ENCODE data around the gene PLCB1.

The PLCB1 gene

DNA sequence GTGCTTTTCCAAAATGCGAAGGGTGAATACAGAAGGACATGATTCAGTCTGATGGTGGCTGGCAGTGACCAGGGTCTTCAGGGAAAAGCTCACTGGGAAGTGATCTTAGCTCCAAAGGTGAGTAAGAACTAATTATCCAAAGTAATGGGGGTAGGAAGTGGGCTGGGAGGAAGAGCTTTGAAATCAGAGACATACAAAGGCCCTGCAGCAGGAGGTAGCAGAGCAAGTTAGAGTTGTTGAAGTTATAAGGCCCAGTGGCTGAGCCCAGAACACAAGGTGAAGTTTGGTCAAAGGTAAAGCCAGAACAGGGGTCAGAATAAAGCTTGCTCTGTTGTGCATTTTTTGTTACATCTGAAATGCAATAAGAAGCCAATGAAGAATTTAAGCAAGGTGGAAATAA, 81.2 kb downstream of the PLCB1 start:
- DNase-seq = no peak

DNA sequence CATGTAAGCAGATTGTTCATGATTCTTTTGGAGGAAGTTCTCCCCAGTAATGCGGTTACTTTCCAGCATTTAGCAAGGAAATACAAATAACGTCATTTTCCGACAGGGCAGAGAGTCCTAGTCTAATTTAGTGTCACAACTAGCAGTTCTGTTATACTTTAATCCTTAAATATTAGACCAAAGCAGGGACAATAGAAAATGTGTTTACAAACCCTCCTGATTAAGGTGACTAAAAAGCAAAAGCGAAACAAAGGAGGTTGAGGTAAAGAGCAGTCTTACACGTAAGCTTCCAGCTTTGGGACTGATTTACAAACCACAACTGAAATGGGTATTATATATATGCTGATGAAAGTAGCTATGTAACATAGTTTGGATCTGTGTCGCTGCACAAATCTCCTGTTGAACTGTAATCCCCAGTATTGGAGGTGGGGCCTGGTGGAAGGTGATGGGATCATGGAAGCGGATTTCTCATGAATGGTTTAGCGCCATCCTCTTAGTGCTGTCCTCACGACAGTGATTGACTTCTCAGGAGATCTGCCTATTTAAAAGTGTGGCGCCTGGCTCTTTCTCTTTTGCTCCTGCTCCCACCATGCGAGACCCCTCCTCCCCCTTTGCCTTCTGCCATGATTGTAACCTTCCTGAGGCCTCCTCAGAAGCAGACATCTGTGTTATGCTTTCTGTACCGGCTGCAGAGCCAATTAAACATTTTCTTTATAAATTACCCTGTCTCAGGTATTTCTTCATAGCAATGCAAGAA, 81.9 kb downstream of the PLCB1 start:
- DNase-seq = no peak

DNA sequence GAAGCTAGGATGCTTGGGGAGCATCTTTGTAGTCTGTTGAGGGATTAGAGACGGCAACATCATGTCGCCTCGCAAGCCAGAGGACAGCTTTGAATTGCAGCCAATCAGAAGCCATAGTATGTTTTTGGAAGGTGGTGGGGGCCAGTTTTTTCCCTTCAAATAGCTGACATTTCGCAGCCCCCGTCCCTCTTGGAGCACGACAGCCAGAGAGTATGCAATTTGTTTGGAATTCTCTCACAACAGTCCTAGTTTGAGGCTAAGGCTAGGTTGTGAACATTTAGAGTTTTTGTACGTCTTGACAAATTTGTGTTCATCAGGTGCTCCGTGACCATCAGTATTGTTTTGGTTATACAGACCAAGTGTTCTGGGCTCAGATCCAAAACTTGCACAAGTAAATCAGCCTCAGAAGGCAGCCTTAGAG, 83.3 kb downstream of the PLCB1 start:
- DNase-seq = no peak

DNA sequence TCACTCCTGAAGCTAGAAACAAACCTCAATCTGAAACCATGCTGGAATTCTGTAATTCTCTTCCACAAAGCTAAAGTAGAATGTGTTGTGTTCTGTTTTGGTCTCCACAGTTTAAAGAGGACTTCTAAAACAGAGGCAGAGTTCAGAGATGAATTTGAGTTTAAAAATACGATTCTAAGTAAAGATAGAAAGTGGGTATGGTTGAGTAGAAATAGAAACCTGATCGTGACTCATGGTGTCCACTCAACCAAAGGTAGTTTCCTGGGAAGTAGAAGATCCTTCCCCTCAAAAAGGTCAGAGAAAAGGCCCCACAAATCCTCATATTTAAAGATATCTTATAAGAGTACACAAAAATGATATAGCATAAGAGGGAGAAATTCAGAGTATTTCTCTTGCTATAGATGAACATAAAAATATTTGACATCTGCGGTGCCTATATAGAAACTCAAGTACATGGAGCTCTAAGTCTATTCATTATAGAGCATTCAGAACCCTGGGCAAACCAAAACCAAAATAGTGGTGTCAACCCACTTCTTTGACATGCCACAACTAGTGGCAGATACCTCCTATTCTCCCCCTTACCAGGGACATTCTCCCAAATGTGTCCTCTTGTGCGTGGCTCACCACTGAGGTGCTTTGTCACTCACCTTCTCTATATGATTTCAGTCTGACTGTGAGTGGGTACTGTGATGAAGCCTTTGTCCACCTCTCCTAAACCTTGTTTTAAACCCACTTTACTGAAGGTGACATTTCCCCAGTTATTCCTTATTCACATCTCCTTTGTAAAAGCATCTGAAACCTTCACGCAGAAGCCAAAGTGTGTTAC, 84.5 kb downstream of the PLCB1 start:
- DNase-seq = no peak

DNA sequence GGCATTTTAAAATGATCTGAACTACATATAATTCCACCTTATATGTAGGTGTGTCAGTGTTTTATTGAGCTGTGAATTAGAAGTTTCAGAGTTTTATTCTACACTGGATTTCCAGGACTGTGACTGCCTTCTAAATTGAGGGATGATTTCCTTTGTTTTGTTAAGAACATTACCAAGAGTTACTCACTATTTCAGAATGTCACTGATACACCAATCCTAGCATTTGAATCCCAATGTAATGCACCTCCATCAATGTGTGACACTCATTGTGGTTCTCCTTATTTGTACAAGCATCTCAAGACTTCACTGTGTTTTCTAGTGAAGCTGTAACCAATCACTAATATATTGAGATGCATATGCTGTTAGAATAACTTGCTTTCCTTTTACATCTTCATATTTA, 86.8 kb downstream of the PLCB1 start:
- no peak for DNase-seq

DNA sequence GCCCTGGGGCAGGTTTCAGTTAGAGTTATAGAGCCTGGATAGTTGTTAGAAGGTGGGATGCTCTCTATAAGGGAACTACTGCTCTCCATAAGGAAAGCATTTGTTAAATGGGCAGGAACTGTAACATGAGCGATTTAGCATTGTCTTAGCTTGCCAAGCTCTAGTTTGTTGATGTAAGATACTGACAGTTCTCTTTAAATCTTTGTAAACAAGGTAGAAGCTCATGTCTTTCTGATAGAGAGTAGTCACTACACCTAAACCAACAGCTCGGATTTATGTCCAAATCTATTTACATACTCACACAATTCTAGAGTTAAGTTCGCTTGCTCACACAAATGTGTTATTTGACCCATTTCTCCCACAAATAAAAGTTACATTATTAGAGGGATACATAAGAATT, 87.3 kb downstream of the PLCB1 start:
- no peak for DNase-seq

DNA sequence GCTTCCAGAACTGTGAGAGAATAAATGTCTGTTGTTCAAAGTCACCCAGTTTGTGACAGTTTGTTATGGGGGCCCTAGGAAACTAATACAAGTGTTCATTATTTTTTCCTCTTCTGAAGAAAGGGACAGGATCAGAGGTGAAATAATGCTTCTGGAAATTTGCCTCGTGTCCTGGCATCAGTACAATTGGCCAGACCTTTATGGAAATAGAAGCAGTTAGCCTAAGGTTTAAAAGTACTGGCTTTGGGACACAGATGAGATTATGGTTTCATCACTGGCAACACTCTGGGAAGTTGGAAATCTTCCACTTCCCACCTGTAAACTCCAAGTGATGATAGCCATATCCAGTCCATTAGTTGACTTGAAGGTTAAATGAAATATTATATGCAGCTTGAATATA, 88.7 kb downstream of the PLCB1 start:
- no peak for DNase-seq

DNA sequence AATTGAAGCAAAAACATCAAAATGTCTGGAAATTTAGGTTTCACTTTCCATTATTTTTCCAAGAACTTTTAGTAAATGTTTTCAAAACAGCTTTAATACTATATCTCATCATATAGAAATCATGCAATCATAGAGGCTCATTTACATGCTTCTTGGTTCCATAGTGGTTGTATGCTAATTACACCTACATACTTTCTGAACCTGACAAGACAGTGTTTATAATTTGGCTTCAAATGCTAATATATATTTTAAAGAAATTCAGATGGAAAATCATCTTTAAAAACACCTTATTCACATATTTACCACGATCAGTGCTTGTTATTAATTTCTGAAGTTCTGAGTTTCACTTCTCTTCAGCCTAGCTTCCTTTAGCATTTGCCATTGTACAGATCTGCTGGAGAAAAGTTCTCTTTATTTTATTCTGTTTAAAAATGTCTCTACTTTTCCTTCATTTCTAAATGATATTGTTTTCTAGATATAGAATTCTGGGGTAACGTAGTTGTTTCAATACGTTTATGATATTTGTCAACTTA, 89.9 kb downstream of the PLCB1 start:
- DNase-seq = no peak

DNA sequence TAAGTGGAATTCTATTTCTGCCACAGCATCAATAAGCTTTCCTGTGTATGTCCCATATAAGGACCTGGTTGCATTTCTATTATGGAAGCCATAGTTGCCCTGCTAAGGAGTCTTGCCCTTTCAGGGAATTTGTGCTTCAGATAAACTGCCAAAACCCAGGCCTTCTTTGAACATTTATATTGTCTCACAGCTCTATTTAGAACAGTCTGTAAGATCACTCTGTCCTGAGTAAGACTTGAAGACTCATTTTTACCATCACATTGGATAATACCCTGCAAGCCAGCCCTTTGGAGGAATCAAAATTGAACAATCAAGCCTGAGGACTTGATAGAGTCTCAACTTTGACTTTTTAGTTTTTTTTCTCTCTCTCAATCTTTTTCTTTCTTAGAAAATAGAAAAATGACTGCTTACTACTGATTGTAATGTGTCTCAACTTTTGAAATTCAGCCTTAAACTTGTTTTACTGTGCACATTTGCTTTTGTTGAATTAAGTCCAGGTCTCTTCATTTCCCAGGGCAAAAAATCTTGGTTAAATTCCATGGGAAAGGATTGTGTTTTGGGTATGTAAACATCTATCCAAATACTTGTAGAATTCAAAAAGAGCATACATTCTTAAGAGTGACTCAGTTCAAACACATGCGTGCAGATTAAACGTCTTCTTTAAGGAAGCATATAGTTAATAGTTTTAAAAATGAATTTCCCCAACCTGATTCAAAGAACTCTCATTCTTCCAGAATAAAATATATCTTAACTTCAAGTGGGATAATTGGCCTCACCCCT, 91.2 kb downstream of the PLCB1 start:
- no peak for DNase-seq

DNA sequence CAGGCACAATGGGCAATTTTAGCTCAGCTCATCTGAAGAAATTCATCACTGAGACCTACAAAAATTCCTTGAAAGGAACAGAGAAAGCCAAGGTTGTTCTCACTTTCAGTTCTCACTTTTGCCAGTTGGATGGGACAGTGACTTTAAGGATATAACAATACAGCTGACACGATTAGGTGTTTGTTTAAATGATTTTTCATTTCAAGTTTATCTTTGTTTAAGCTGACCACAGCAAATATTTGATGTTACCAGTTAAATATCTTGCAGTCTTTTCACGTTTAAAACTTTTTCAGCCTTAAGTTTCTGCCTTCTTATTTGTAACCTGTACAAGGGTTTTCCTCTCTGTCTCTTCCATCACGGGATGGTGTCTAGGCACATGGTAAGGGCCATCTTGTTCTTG, 93.6 kb downstream of the PLCB1 start:
- no peak for DNase-seq

DNA sequence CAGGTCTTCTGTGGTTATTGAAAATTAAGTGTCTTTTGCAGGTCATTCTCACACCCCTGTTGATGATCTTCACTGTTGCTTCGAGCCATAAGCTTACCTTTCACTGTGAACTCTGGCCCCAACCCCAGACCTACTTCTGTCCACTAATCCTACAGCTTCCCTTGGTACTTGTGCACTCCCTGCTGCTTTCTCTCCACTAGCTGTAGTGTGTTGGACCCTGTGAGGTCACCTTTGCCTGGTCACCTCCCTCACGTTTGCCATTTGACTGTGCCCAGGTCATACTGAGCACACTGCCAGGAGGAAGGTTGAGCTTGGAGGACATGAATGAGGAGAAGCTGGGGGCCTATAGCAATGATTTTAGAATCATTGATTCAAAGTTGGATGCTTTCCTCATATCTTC, 94.0 kb downstream of the PLCB1 start:
- no peak for DNase-seq

DNA sequence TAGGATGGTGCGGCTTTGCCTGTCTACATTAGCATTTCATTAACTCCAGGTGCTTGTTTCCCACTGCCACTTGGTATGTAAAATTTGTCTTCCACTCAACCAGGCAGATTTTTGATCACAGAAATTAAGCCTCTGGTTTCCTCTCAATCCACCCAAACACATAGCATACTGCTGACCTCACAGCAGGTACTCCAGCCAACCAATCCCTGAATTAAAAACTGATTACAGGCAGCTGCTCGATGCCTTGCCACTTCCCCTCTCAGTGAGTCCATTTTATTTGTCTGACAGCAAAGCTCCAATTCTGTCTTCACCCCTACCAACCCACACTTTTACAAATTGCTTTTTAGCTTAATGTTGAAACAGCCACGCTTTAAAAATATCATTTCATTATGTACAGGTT, 95.2 kb downstream of the PLCB1 start:
- no peak for DNase-seq

DNA sequence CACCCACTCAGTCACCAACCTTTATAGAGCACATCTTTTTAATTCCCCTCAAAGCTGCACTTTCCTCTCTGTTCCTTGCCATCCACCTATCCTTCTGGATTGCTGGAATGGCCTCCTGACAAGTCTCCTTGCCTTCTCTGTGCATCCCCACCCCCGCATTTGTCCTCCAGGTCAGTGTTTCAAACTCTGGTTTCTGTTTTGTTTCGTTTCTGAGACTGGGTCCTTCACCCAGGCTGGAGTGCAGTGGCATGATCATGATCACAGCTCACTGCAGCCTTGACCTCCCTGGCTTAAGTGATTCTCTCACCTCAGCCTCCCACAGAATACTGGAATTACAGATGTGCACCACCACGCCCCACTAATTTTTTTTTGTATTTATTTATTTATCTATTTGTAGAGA, 96.2 kb downstream of the PLCB1 start:
- DNase-seq = no peak

DNA sequence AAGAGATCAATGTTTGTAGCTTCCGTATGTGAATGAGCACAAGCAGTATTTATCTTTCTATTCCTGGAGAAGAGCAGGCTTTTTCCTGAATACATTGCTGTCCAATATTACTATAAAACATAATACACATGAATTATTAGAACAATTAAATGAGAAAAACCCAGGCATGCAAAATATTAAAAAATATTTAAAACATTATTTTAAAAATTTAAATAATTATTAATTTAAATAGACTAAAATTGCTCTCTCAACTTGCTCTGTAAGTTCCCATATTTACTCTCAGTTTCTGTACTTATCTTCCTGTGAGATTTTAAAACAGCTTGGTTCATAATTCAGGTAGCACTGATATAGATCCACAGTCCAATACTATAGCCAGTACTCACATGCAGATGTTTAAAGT, 97.0 kb downstream of the PLCB1 start:
- DNase-seq = no peak

DNA sequence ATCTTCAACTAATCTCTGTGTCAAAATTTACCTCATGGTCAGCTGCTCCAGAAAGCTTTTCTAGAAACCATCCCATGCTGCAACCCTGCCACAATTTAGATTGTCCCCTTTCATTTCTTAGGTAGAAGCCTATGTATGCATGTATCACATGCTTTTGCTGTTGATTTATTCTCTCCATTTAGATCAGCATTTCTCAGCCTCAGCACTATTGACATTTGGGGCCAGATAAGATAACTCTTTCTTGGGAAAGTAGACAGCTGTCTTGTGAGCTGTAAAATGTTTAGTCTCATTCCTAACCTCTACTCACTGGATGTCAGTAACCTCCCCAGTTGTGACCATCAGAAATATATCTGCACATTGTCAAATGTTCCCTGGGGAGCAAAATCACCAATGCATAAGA, 99.0 kb downstream of the PLCB1 start:
- no peak for DNase-seq

DNA sequence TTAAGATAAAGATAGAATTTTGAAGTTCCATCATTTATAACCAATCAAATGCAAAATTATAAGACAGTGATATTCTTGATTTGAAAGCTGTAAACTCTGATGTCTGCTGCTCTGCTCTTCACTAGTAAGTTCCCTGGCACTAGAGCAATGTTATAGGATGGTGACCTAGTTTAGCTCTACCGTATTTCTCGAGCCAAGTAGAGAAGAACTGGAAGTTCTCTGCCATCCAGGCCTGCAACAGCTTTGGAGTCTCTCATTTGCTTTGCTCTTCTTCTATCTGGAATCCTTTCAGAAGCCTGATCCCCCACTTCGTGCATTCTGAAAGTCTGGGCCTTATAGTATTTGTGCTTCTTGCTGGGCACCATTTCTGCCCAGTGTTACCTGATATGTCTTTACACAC, 100.3 kb downstream of the PLCB1 start:
- no peak for DNase-seq

DNA sequence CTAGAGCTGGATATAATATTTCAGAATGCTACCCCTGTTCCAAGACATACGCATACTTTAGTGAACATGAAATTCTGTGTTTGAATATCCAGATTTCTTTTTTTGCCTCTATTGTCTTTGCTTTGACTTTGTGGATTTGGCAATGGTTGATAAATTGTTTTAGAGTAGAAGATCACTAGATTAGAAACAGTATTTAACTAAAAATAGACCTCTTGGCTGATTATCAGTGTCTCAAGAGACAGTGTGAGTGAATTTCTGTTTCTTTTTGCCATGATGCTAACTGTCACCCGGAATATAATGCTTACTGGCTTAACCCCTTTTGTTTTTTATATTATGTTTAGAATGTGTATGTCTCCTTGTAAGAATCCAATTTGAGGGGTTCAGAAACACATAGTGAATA, 102.5 kb downstream of the PLCB1 start:
- no peak for DNase-seq

DNA sequence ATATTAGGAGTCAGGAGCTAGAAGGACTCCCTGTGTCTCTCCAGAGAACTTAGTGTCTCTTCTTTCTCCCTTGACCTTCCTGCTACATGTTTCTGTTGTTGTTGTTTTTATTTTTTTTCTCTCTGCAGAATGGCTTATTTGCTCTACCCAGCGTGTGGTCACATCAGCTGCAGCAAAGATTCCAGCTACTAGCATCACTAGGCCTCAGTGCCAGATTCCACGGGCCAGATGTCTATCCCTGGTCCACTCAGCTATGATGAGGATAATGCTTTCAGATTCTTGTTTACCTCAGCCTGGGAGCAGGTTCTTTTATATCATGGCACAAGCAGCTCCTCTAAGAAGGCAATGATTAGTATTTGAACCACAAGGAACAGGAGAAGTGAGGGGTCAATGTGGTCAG, 110.0 kb downstream of the PLCB1 start:
- DNase-seq = no peak

DNA sequence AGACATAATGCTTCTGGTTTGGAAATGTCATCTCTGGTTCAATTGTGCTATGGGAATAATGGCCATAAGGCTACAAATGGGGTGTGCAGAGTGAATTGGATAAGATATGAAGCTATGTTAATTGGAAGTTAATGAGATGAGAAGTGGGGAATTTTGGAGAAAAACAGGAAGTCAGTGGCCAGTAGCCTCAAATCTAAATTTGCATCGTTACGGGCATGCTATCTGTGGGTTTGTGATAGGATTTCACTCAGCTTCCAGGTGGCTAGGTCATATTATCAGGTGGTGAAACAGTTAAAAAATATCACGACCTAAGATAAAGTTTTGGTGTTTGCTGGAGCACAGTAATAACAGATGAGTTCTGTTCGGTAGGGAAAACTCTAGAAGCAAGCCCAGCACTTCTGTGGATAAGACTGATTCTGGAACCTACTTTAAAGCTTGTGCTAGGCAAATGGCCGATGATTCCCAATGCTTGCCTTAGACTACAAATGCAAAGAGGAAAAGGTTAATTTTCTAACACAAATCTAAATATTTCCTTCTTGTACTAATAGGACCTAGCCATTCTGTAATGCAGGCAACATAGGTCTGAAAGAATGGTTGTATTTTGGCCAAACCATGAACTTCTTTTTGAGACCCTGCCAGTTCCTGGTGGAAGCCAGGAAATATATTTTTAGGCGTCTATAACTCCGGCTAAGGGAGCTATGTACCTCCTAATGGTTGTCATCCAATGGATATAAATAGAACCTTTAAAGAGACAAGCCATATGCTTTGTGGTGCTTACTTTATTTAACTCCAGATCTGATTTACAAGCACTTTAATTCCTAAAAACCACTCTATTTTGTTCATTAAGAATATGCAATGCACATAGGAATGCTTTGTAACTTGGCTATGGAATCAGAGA, 111.0 kb downstream of the PLCB1 start:
- no peak for DNase-seq

DNA sequence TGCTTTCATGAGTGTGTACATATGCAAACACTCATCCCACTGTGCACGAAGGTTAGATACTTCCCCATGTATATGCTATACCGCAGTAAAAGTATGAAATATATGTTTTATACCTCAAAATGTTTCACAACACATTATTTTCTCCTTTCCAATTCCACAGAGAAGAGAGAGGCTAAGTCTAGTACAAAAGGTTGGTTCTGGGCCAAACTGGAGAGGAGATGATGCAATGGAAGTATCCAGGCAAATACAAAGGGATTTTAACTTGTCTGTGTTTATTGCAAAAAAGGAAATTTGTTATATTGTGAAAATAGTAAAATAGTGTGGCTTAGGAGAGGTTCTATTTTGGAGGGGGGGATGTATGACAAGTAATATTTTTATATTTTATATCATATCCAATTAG, 112.6 kb downstream of the PLCB1 start:
- no peak for DNase-seq

DNA sequence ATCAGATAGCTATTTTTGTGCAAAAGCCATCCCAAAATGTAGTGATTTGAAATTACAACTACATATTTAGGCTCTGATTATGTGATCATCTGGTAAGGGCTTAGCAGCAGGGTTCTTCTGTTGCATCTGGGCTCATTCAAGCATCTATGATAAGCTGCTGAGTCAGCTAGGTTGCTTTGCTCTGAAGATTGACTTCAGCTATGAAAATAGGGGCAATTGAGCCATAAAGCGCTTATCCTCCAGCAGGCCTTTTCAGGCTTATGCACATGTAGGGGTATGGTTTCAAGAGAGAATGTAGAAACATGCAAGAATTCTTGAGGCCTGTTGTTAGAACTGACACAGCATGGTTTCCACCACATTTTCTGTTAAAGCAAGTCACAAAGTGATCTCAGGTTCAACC, 114.1 kb downstream of the PLCB1 start:
- no peak for DNase-seq

DNA sequence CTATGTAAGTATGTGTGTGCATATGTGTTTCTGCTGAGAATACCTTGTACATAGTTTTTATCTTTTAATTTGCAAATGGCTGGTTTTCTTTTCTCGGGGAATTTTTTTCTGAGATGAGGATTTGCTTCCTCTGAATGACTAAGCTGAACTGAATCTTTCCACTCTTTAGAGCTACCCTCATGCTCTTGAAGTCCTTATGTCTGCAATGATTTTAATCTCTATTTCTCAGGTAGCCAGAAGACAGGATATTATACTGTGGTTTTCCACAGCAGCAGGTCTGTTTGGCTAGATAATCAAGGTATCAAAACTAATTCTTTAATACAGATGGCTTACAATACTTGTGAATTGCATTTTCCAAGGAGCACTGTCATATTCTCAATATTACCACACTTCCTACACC, 114.7 kb downstream of the PLCB1 start:
- DNase-seq = no peak

All from activated gamma-delta T cell (primary cell).